Type B pancreatic cell (in vitro differentiated cells): ENCODE measurements around the gene ALAD. TPM values are rescaled to one million over a fixed set of nuclear protein-coding genes. Genes with fewer than 3 reads are reported as not detected.

Source experiments
- DNase-seq: peaks from one replicate; pipeline ENCODE4 v3.0.0; 2021; ENCODE audit warnings: mixed read lengths; ENCODE audit not compliant: unreplicated experiment; ENCODE audit errors: extremely low spot score
- H3K27ac Mint-ChIP-seq: 2 replicates; pipeline ENCODE4 v1.8.0; 2021; ENCODE audit warnings: mild to moderate bottlenecking, mixed read lengths
- H3K27me3 Mint-ChIP-seq: 2 replicates; pipeline ENCODE4 v1.8.0; 2021; ENCODE audit warnings: mixed read lengths
- H3K36me3 Mint-ChIP-seq: 2 replicates; pipeline ENCODE4 v1.8.0; 2021; ENCODE audit warnings: mixed read lengths
- H3K4me1 Mint-ChIP-seq: one replicate; pipeline ENCODE4 v1.8.0; 2021; ENCODE audit warnings: mixed read lengths; ENCODE audit not compliant: unreplicated experiment
- H3K4me3 Mint-ChIP-seq: 2 replicates; pipeline ENCODE4 v1.8.0; 2021; ENCODE audit warnings: mild to moderate bottlenecking, mixed read lengths
- H3K9me3 Mint-ChIP-seq: 2 replicates; pipeline ENCODE4 v1.8.0; 2021; ENCODE audit warnings: mixed read lengths
- total RNA-seq: library from RNA; stranded (reverse); gene quantifications from 2 replicates; pipeline ENCODE4 v1.2.1, GENCODE V29; 2021; ENCODE audit warnings: low replicate concordance
- TF ChIP-seq, protein P1 (sequence below): fragments of 200-600 bp; sonication (generic); conservative IDR thresholded peaks from 2 replicates; pipeline ENCODE4 v1.5.0; 2021; ENCODE audit warnings: antibody characterized with exemption, mild to moderate bottlenecking

ALAD gene
- total RNA-seq, 1 donor from 2014 or later = 41.4 TPM

DNA sequence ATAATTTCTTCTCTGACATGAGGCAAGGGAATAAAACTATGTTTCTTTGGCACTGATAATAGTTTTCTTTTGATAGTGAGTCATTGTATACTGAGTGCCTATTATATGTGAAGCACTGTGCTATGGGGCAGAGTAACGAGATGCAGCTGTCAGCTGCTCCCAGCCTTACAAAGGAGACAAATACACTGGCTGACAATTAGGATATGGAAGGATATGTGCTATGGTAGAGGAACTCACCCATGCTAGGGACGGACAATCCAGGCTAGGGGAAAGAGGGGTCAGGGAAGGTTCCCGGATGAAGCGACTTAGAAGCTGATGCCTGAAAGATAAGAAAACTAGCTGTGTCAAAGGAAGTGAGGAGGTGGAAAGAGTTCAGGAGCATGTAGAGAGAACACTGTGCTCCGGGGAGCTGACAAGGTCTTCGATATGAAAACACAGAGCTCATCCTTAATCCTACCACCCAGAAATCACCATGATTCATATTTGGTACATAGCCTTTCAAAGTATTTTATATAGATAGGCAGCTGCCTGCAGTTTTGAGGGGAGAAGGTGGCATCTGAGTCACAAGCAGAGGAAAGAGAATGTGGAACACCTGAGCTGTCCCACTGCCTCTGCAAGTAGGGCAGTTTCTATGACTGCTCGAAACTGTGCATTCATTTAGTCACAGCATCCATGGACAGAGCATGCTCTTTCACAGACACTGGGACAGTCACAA lies 39.6 kb downstream of the ALAD start:
- TF ChIP-seq, protein P1, sequence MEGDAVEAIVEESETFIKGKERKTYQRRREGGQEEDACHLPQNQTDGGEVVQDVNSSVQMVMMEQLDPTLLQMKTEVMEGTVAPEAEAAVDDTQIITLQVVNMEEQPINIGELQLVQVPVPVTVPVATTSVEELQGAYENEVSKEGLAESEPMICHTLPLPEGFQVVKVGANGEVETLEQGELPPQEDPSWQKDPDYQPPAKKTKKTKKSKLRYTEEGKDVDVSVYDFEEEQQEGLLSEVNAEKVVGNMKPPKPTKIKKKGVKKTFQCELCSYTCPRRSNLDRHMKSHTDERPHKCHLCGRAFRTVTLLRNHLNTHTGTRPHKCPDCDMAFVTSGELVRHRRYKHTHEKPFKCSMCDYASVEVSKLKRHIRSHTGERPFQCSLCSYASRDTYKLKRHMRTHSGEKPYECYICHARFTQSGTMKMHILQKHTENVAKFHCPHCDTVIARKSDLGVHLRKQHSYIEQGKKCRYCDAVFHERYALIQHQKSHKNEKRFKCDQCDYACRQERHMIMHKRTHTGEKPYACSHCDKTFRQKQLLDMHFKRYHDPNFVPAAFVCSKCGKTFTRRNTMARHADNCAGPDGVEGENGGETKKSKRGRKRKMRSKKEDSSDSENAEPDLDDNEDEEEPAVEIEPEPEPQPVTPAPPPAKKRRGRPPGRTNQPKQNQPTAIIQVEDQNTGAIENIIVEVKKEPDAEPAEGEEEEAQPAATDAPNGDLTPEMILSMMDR = no peak
- H3K9me3 Mint-ChIP-seq = no peaks in the 10 kb centered on the region

DNA sequence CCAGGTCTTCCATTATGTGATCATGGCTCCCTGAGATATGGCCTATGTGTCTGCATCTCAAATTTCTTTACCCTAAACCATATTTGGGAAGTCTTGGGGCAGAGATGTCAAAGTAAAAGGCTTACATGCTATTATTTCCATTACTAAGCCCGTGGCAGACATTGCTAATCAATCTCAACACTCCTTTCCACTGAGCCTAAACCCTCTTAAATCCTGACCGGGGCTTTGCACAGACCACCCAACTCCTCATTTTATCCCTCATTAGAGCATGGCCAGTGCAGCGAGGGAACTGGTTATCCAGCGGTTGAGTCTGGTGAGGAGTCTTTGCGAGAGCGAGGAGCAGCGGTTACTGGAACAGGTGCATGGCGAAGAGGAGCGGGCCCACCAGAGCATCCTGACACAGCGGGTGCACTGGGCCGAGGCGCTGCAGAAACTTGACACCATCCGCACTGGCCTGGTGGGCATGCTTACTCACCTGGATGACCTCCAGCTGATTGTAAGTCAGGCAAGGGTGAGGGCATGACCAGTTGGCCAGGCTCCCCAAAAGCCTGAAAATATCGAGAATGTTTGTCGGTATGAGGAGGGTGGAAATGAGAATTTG lies 40.7 kb downstream of the ALAD start:
- Mint-ChIP-seq H3K27ac (no peak overlapping the region), H3K9me3 (no peaks in the 10 kb centered on the region), H3K4me3 (no peak overlapping the region), H3K36me3 (peaks cover 3% of the 10 kb centered on the region), H3K4me1 (peaks cover 7% of the 10 kb centered on the region), H3K27me3 (peaks cover 6% of the 10 kb centered on the region)
- TF ChIP-seq, protein P1 = no peak
- DNase-seq = no peak

More for the DNA sequence above, 39.6 kb downstream of the ALAD start:
- Mint-ChIP-seq H3K27me3 (peaks cover 5% of the 10 kb centered on the region), H3K36me3 (peaks cover 3% of the 10 kb centered on the region), H3K27ac (no peak overlapping the region), H3K4me1 (peaks cover 7% of the 10 kb centered on the region), H3K4me3 (no peak overlapping the region)
- DNase-seq = no peak

DNA sequence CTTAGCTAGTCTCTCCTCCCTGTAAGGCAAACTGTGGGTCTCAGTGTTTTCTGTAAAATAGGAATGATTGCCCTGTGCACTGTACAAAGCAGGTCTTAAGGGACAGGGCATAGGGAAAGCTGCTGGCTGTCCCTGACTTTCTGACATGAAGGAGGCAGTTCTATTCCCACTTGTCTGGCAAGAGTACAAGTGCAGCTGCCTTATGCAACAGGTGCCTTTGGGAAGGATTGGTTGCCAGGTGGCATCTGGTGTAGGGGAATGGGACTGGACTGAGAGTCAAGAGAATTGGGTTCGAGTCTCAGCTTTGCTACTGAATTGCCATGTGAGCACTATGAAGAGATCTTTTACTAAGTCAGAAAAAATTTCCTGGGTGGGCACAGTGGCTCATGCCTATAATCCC lies 41.7 kb downstream of the ALAD start:
- H3K4me1 Mint-ChIP-seq = peaks cover 7% of the 10 kb centered on the region

DNA sequence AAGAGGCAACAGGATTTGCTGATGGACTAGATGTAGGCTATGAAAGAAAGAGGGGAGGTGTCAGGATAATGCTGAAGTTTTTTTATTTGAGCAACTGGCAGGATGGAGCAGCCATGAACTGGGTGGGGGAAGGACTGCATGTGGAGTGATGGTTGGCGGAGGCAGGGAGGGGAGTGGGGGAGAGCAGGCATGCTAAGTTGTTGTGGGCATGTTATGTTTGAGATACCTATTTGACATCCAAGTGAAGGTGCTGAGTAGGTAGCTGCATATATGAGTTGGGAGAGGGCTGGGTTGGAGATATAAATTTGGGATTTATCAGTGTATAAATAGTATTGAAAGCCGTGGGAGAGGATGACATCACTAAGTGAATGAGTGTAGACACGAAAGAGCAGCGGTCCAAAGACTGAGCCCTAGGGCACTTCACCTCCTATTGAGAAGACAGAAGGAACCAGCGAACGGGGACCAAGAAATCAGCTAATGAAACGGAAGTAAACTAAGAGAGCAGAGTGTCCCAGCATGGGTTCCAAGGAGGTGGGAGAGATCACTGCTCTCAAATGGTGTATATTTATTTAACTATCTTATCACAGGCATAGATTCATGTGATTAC lies 44.3 kb downstream of the ALAD start:
- Mint-ChIP-seq H3K9me3 (no peaks in the 10 kb centered on the region), H3K27me3 (peaks cover 31% of the 10 kb centered on the region), H3K4me1 (peaks cover 7% of the 10 kb centered on the region), H3K36me3 (peaks cover 9% of the 10 kb centered on the region), H3K4me3 (no peak overlapping the region), H3K27ac (no peak overlapping the region)
- TF ChIP-seq, protein P1 = no peak
- DNase-seq = no peak

More for the DNA sequence above, 41.7 kb downstream of the ALAD start:
- TF ChIP-seq, protein P1 = no peak
- Mint-ChIP-seq H3K4me3 (no peak overlapping the region), H3K9me3 (no peaks in the 10 kb centered on the region), H3K27ac (no peak overlapping the region), H3K27me3 (peaks cover 11% of the 10 kb centered on the region), H3K36me3 (peaks cover 3% of the 10 kb centered on the region)
- no peak for DNase-seq

DNA sequence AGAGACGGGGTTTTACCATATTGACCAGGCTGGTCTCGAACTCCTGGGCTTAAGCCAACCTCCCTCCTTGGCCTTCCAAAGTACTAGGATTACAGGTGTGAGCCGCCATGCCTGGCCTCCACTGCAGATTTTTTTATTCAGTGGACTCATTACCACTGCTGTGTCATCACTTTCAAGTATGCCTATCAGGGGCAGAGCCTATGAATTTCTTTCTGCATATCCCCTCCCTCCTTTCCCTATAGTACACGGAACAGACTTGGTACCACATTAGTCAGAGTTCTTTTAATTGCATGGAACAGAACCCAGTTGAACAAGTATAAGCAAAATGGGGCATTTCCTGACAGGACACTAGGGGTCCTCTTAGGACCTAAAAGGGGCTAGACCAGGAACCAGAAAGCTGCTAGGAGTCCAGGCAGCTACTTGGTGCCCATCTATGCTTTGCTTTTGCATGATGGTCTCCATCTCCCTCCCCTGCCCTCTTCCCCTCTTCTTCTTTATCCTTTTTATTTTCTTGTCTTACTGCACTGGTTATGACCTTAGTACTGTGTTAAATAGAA lies 46.0 kb downstream of the ALAD start:
- no peak overlapping the region for H3K4me3 Mint-ChIP-seq
- H3K36me3 Mint-ChIP-seq = peaks cover 9% of the 10 kb centered on the region
- peaks cover 46% of the 10 kb centered on the region for H3K27me3 Mint-ChIP-seq
- DNase-seq = no peak
- no peak overlapping the region for H3K27ac Mint-ChIP-seq
- H3K9me3 Mint-ChIP-seq = no peaks in the 10 kb centered on the region
- H3K4me1 Mint-ChIP-seq = no peaks in the 10 kb centered on the region
- TF ChIP-seq, protein P1 = peak; percentile 25
